Globus pallidus (tissue), 1 donor: ENCODE results near the gene DUSP5.
A peak's percentile ranks its signal among the peaks of the same experiment; 100 is the strongest.

Experiments used
- DNase-seq: peaks from one replicate; pipeline ENCODE4 v3.0.0-alpha.2; 2015; ENCODE audit warnings: low spot score

DUSP5 gene

GRCh38 chr10:110500515-110500905 lies 2.8 kb downstream of the DUSP5 start:
- no peak for DNase-seq

- DNase-seq = peak; percentile 47
These were observed 3.6 kb downstream of the DUSP5 start for GRCh38 chr10:110501142-110501937.

- DNase-seq = no peak
These were observed 4.6 kb downstream of the DUSP5 start for GRCh38 chr10:110502072-110502845.

GRCh38 chr10:110502851-110503301 lies 5.2 kb downstream of the DUSP5 start:
- DNase-seq = peak; percentile 74

GRCh38 chr10:110503528-110504110 lies 5.9 kb downstream of the DUSP5 start:
- DNase-seq = no peak

GRCh38 chr10:110504111-110504735 lies 6.5 kb downstream of the DUSP5 start:
- peak; percentile 77 for DNase-seq

GRCh38 chr10:110505130-110505770 lies 7.5 kb downstream of the DUSP5 start:
- DNase-seq = no peak

- DNase-seq = no peak
These were observed 8.7 kb downstream of the DUSP5 start for GRCh38 chr10:110506448-110506847.

GRCh38 chr10:110507346-110507745 lies 9.6 kb downstream of the DUSP5 start:
- DNase-seq = no peak

- DNase-seq = no peak
These were observed 10.6 kb downstream of the DUSP5 start for GRCh38 chr10:110508159-110508788.

GRCh38 chr10:110508806-110509544 lies 11.3 kb downstream of the DUSP5 start:
- DNase-seq = no peak

GRCh38 chr10:110509560-110509959 lies 11.9 kb downstream of the DUSP5 start:
- no peak for DNase-seq

- no peak for DNase-seq
These were observed 12.4 kb downstream of the DUSP5 start for GRCh38 chr10:110510086-110510485.

- no peak for DNase-seq
These were observed 13.0 kb downstream of the DUSP5 start for GRCh38 chr10:110510730-110511129.

GRCh38 chr10:110511734-110512449 lies 14.2 kb downstream of the DUSP5 start:
- no peak for DNase-seq

- no peak for DNase-seq
These were observed 14.9 kb downstream of the DUSP5 start for GRCh38 chr10:110512461-110513187.

GRCh38 chr10:110513949-110514348 lies 16.2 kb downstream of the DUSP5 start:
- DNase-seq = no peak

GRCh38 chr10:110514848-110515247 lies 17.1 kb downstream of the DUSP5 start:
- no peak for DNase-seq

- no peak for DNase-seq
These were observed 19.2 kb downstream of the DUSP5 start for GRCh38 chr10:110516815-110517492.
